ENCODE data around the gene AOPEP. TPM values are rescaled to one million over a fixed set of nuclear protein-coding genes. Genes with fewer than 3 reads are reported as not detected.
A peak's percentile ranks its signal among the peaks of the same experiment; 100 is the strongest.

AOPEP gene
- total and polyA plus RNA-seq, 2 donors = 9.6 to 36.5 TPM

- H3K36me3 ChIP-seq (ENCODE audit: control insufficient read depth in 2 of 2, insufficient read depth in 2 of 2, low read length in 1 of 2) = no peaks in the 10 kb centered on the region
- no peaks in the 10 kb centered on the region for H3K4me1 ChIP-seq (ENCODE audit: control insufficient read depth in 2 of 2, insufficient read depth in 2 of 2, low read length in 2 of 2)
- no peak overlapping the region for H3K27ac ChIP-seq (ENCODE audit: low read depth in 1 of 2, low read length in 1 of 2)
- no peaks in the 10 kb centered on the region for H3K27me3 ChIP-seq (ENCODE audit: control insufficient read depth in 2 of 2, insufficient read depth in 1 of 2, low read length in 1 of 2)
- H3K9me3 ChIP-seq (ENCODE audit: control insufficient read depth in 2 of 2, insufficient read depth in 1 of 2, low read length in 1 of 2) = no peaks in the 10 kb centered on the region
- 97% methylated on average over 5 of the region's 5 CpGs for WGBS
- no peak overlapping the region for H3K4me3 ChIP-seq (ENCODE audit: low read length in 2 of 2)
- DNase-seq (ENCODE audit: low read depth in 6 of 9, low spot score in 9 of 9) = no peak
Measured at GRCh38 chr9:94977416-94977815, 250.9 kb downstream of the AOPEP start.

DNA sequence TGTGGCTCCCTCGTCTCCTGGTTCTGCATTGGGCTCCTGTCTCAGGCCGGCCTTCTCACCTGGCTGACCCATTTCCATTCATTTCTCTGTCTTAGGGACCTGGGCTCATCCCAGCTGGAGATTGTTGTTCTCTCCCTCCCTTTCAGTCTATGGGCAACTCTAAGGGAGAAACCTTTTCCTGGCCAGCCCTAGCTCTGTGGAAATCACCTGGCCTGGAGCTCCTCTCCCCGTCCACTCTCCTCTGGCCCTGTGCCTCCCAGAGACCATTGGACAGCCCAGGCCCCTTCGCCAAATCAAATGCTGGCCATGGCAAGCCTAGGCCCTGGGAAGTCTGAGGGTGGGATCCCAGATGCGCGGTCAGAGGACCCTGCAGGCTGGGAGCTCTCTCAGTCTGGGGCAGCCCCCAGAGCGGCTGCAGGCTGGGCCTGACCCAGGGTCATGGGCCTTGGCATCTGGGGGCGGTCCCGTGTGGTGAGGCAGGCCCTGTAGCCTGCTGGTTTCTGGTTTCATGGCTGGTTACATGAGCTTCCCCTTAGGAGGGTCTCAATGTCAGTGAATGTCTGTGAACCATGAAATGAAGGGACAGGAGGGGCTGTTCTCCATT is 253.5 kb downstream of the AOPEP start:
- 98% methylated on average over 9 of the region's 9 CpGs for WGBS
- Histone ChIP-seq H3K27me3 (ENCODE audit: control insufficient read depth in 2 of 2, insufficient read depth in 1 of 2, low read length in 1 of 2) (no peaks in the 10 kb centered on the region), H3K36me3 (ENCODE audit: control insufficient read depth in 2 of 2, insufficient read depth in 2 of 2, low read length in 1 of 2) (peaks cover 0 to 6% of the 10 kb centered on the region in 2 donors), H3K9me3 (ENCODE audit: control insufficient read depth in 2 of 2, insufficient read depth in 1 of 2, low read length in 1 of 2) (no peaks in the 10 kb centered on the region), H3K27ac (ENCODE audit: low read depth in 1 of 2, low read length in 1 of 2) (no peak overlapping the region), H3K4me3 (ENCODE audit: low read length in 2 of 2) (no peak overlapping the region), H3K4me1 (ENCODE audit: control insufficient read depth in 2 of 2, insufficient read depth in 2 of 2, low read length in 2 of 2) (no peaks in the 10 kb centered on the region)
- no peak for DNase-seq (ENCODE audit: low read depth in 6 of 9, low spot score in 9 of 9)

- H3K4me1 ChIP-seq (ENCODE audit: control insufficient read depth in 2 of 2, insufficient read depth in 2 of 2, low read length in 2 of 2) = no peaks in the 10 kb centered on the region
- H3K9me3 ChIP-seq (ENCODE audit: control insufficient read depth in 2 of 2, insufficient read depth in 1 of 2, low read length in 1 of 2) = no peaks in the 10 kb centered on the region
- no peak for DNase-seq (ENCODE audit: low read depth in 6 of 9, low spot score in 9 of 9)
- no peak overlapping the region for H3K27ac ChIP-seq (ENCODE audit: low read depth in 1 of 2, low read length in 1 of 2)
- no peak overlapping the region for H3K4me3 ChIP-seq (ENCODE audit: low read length in 2 of 2)
- no peaks in the 10 kb centered on the region for H3K27me3 ChIP-seq (ENCODE audit: control insufficient read depth in 2 of 2, insufficient read depth in 1 of 2, low read length in 1 of 2)
- WGBS = 98% methylated on average over 9 of the region's 9 CpGs
- peaks cover 0 to 6% of the 10 kb centered on the region in 2 donors for H3K36me3 ChIP-seq (ENCODE audit: control insufficient read depth in 2 of 2, insufficient read depth in 2 of 2, low read length in 1 of 2)
Measured at GRCh38 chr9:94980947-94981722, 254.6 kb downstream of the AOPEP start.

DNA sequence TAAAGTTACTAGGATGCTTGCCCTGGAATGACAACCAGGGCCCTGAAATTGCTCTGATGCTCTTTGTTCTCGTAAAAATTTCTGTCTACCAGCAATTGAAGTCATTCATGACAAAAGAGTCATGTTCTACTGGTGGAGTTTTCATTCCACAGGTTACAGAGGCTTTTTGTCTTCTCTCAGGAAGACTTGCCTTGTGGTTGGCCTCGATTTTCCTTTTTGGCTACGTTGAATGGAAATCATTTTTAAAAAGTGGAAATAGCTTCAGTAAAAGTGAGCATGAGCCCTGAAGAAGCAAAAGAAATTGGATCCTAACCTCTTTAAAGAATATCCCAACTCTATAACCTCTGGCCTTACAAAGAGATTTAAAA is 255.2 kb downstream of the AOPEP start:
- DNase-seq (ENCODE audit: low read depth in 6 of 9, low spot score in 9 of 9) = no peak
- Histone ChIP-seq H3K27ac (ENCODE audit: low read depth in 1 of 2, low read length in 1 of 2) (no peak overlapping the region), H3K4me1 (ENCODE audit: control insufficient read depth in 2 of 2, insufficient read depth in 2 of 2, low read length in 2 of 2) (no peaks in the 10 kb centered on the region), H3K27me3 (ENCODE audit: control insufficient read depth in 2 of 2, insufficient read depth in 1 of 2, low read length in 1 of 2) (no peaks in the 10 kb centered on the region), H3K4me3 (ENCODE audit: low read length in 2 of 2) (no peak overlapping the region), H3K9me3 (ENCODE audit: control insufficient read depth in 2 of 2, insufficient read depth in 1 of 2, low read length in 1 of 2) (no peaks in the 10 kb centered on the region), H3K36me3 (ENCODE audit: control insufficient read depth in 2 of 2, insufficient read depth in 2 of 2, low read length in 1 of 2) (peaks cover 0 to 6% of the 10 kb centered on the region in 2 donors)
- 96% methylated on average over 3 of the region's 3 CpGs for WGBS

GRCh38 chr9:94982211-94982610 is 255.7 kb downstream of the AOPEP start:
- Histone ChIP-seq H3K4me3 (ENCODE audit: low read length in 2 of 2) (no peak overlapping the region), H3K9me3 (ENCODE audit: control insufficient read depth in 2 of 2, insufficient read depth in 1 of 2, low read length in 1 of 2) (no peaks in the 10 kb centered on the region), H3K36me3 (ENCODE audit: control insufficient read depth in 2 of 2, insufficient read depth in 2 of 2, low read length in 1 of 2) (peaks cover 0 to 6% of the 10 kb centered on the region in 2 donors), H3K27ac (ENCODE audit: low read depth in 1 of 2, low read length in 1 of 2) (no peak overlapping the region), H3K27me3 (ENCODE audit: control insufficient read depth in 2 of 2, insufficient read depth in 1 of 2, low read length in 1 of 2) (no peaks in the 10 kb centered on the region), H3K4me1 (ENCODE audit: control insufficient read depth in 2 of 2, insufficient read depth in 2 of 2, low read length in 2 of 2) (no peaks in the 10 kb centered on the region)
- WGBS = 90% methylated on average over 6 of the region's 6 CpGs
- DNase-seq (ENCODE audit: low read depth in 6 of 9, low spot score in 9 of 9) = no peak

DNA sequence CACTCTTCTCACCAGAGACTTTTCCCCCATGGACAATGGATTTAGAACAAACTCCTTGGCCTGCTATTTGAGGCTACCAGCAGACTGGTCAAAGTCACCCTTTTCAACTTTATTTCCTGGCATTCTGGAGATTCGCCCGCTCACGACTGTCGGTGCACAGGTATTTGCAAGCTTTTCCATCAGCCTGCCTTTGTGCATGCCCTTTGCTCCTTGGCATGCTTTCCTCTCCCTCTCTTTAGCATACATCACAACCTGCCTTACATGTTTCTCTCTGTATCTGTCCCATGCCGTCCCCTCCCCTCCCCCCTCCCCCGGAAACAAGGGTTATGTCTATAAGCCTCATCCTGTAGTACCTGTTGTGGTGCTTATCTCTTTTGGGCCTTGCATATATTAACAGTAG is 257.1 kb downstream of the AOPEP start:
- H3K4me1 ChIP-seq (ENCODE audit: control insufficient read depth in 2 of 2, insufficient read depth in 2 of 2, low read length in 2 of 2) = no peaks in the 10 kb centered on the region
- no peaks in the 10 kb centered on the region for H3K9me3 ChIP-seq (ENCODE audit: control insufficient read depth in 2 of 2, insufficient read depth in 1 of 2, low read length in 1 of 2)
- peaks cover 0 to 6% of the 10 kb centered on the region in 2 donors for H3K36me3 ChIP-seq (ENCODE audit: control insufficient read depth in 2 of 2, insufficient read depth in 2 of 2, low read length in 1 of 2)
- H3K27ac ChIP-seq (ENCODE audit: low read depth in 1 of 2, low read length in 1 of 2) = no peak overlapping the region
- no peak overlapping the region for H3K4me3 ChIP-seq (ENCODE audit: low read length in 2 of 2)
- H3K27me3 ChIP-seq (ENCODE audit: control insufficient read depth in 2 of 2, insufficient read depth in 1 of 2, low read length in 1 of 2) = no peaks in the 10 kb centered on the region
- WGBS = 98% methylated on average over 6 of the region's 6 CpGs
- no peak for DNase-seq (ENCODE audit: low read depth in 6 of 9, low spot score in 9 of 9)

DNA sequence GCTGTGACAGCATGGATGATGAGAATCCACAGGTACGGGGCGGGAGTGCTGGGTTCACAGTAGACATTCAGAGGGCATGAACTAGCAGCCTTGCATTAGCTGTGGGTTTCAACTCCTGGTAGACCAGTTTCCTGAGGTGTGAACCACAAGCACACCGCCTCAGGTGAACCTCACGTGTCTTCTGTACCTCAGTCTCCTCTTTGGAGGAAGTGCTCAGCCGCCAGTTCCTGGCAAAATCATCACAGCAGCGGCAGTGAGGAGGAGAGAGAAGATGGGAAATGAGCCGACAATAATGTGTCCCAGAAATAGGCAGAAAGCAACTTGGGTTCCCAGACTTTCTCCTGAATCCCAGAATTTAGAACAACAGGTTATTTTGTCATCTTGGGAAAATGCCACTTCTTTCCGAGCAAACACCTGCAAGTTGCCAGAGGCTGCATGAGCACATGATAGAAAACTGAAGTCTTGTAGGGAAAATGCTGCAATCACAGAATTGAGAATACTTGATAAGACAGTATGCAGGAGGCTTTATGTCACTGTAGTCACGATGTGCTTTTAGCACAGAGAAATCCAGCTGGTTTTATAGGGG is 258.5 kb downstream of the AOPEP start:
- no peaks in the 10 kb centered on the region for H3K4me1 ChIP-seq (ENCODE audit: control insufficient read depth in 2 of 2, insufficient read depth in 2 of 2, low read length in 2 of 2)
- no peak overlapping the region for H3K27ac ChIP-seq (ENCODE audit: low read depth in 1 of 2, low read length in 1 of 2)
- H3K36me3 ChIP-seq (ENCODE audit: control insufficient read depth in 2 of 2, insufficient read depth in 2 of 2, low read length in 1 of 2) = peaks cover 0 to 6% of the 10 kb centered on the region in 2 donors
- H3K27me3 ChIP-seq (ENCODE audit: control insufficient read depth in 2 of 2, insufficient read depth in 1 of 2, low read length in 1 of 2) = no peaks in the 10 kb centered on the region
- no peaks in the 10 kb centered on the region for H3K9me3 ChIP-seq (ENCODE audit: control insufficient read depth in 2 of 2, insufficient read depth in 1 of 2, low read length in 1 of 2)
- DNase-seq (ENCODE audit: low read depth in 6 of 9, low spot score in 9 of 9) = peak in 3 of 9 donors; percentile 5 to 38 (median 16)
- no peak overlapping the region for H3K4me3 ChIP-seq (ENCODE audit: low read length in 2 of 2)
- 43% methylated on average over 9 of the region's 9 CpGs for WGBS

- no peak overlapping the region for H3K4me3 ChIP-seq (ENCODE audit: low read length in 2 of 2)
- H3K27ac ChIP-seq (ENCODE audit: low read depth in 1 of 2, low read length in 1 of 2) = no peak overlapping the region
- H3K9me3 ChIP-seq (ENCODE audit: control insufficient read depth in 2 of 2, insufficient read depth in 1 of 2, low read length in 1 of 2) = no peaks in the 10 kb centered on the region
- peak in 1 of 9 donors; percentile 31 for DNase-seq (ENCODE audit: low read depth in 6 of 9, low spot score in 9 of 9)
- WGBS = 51% methylated on average over 3 of the region's 3 CpGs
- no peaks in the 10 kb centered on the region for H3K27me3 ChIP-seq (ENCODE audit: control insufficient read depth in 2 of 2, insufficient read depth in 1 of 2, low read length in 1 of 2)
- H3K4me1 ChIP-seq (ENCODE audit: control insufficient read depth in 2 of 2, insufficient read depth in 2 of 2, low read length in 2 of 2) = no peaks in the 10 kb centered on the region
- peaks cover 0 to 6% of the 10 kb centered on the region in 2 donors for H3K36me3 ChIP-seq (ENCODE audit: control insufficient read depth in 2 of 2, insufficient read depth in 2 of 2, low read length in 1 of 2)
Measured at GRCh38 chr9:94985649-94986048, 259.1 kb downstream of the AOPEP start.

DNA sequence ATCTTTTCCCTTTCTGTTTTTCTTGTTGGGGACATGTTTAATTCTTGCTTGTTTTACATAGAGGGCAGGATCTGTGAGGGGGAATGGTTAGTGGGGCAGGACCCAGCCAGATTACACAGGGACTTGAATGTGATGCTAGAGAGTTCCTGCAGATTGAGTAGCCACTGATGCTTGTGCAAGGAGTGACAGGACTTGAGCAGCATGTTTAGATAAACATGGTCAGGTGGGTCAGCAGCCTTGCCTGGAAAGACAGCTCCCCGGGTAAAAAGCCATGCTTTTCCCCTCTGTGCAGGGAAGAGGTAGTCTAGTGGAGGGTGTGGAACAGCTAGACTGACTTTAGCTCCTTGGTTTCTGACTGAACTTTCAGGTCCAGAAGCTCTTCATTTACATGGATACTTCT is 261.2 kb downstream of the AOPEP start:
- no peak for DNase-seq (ENCODE audit: low read depth in 6 of 9, low spot score in 9 of 9)
- Histone ChIP-seq H3K4me3 (ENCODE audit: low read length in 2 of 2) (no peak overlapping the region), H3K27ac (ENCODE audit: low read depth in 1 of 2, low read length in 1 of 2) (no peak overlapping the region), H3K4me1 (ENCODE audit: control insufficient read depth in 2 of 2, insufficient read depth in 2 of 2, low read length in 2 of 2) (no peaks in the 10 kb centered on the region), H3K27me3 (ENCODE audit: control insufficient read depth in 2 of 2, insufficient read depth in 1 of 2, low read length in 1 of 2) (no peaks in the 10 kb centered on the region), H3K36me3 (ENCODE audit: control insufficient read depth in 2 of 2, insufficient read depth in 2 of 2, low read length in 1 of 2) (peaks cover 0 to 6% of the 10 kb centered on the region in 2 donors), H3K9me3 (ENCODE audit: control insufficient read depth in 2 of 2, insufficient read depth in 1 of 2, low read length in 1 of 2) (no peaks in the 10 kb centered on the region)
- 97% methylated on average over 1 of the region's 1 CpG for WGBS
